ENCODE measurements around the gene YIF1A.

The YIF1A gene

GRCh38 chr11:66242095-66242765 lies 46.7 kb downstream of the YIF1A start:
- no peak for DNase-seq

GRCh38 chr11:66240781-66241136 lies 48.2 kb downstream of the YIF1A start:
- no peak for DNase-seq

- DNase-seq = no peak
Measured at GRCh38 chr11:66239998-66240780, 48.8 kb downstream of the YIF1A start.

GRCh38 chr11:66239511-66239910 lies 49.4 kb downstream of the YIF1A start:
- DNase-seq = no peak

GRCh38 chr11:66238786-66239413 lies 50.0 kb downstream of the YIF1A start:
- DNase-seq = no peak

GRCh38 chr11:66237867-66238266 lies 51.1 kb downstream of the YIF1A start:
- no peak for DNase-seq

- DNase-seq = no peak
Measured at GRCh38 chr11:66235141-66235540, 53.8 kb downstream of the YIF1A start.

Measured in NCI-H1417 treated with DMSO at 0.1 percent for 48 hours (cell line).